Fibroblast of lung (primary cell): ENCODE results near the gene LIG1. TPM values are rescaled to one million over a fixed set of nuclear protein-coding genes. Genes with fewer than 3 reads are reported as not detected.

Experiments used
- DNase-seq, 2 donors: peaks; one replicate each; pipeline versions ENCODE4 v3.0.0 to v3.0.0-alpha.2; 2010; ENCODE audit warnings: low read depth in 2 of 2
- H2AFZ ChIP-seq: 2 replicates; pipeline ENCODE4 v1.5.1; 2012; ENCODE audit warnings: low read length, control low read depth, inconsistent platforms
- H3K27ac ChIP-seq: 2 replicates; pipeline ENCODE4 v1.5.1; 2011; ENCODE audit warnings: low read length, control low read depth; ENCODE audit not compliant: insufficient read depth
- H3K27me3 ChIP-seq: 2 replicates; pipeline ENCODE4 v1.5.1; 2011; ENCODE audit warnings: mild to moderate bottlenecking, low read length; ENCODE audit not compliant: control insufficient read depth, insufficient read depth
- H3K36me3 ChIP-seq: 2 replicates; pipeline ENCODE4 v1.5.1; 2011; ENCODE audit warnings: low read length; ENCODE audit not compliant: control insufficient read depth, insufficient read depth
- H3K4me1 ChIP-seq: 2 replicates; pipeline ENCODE4 v1.5.1; 2011; ENCODE audit warnings: low read length; ENCODE audit not compliant: control insufficient read depth, insufficient read depth; ENCODE audit errors: extremely low read depth
- H3K4me2 ChIP-seq: 2 replicates; pipeline ENCODE4 v1.5.1; 2011; ENCODE audit warnings: low read length, control low read depth; ENCODE audit not compliant: insufficient read depth; ENCODE audit errors: extremely low read depth
- H3K4me3 ChIP-seq, 4 experiments: fragments of 200-600 bp in 1 of 4; sonication (generic) in 1 of 4; replicated peaks in 1 of 4; 2 replicates each; pipeline ENCODE4 v1.5.1; 2011 to 2016; ENCODE audit warnings: low read length in 4 of 4, low read depth in 3 of 4, mild to moderate bottlenecking in 3 of 4, control low read depth in 2 of 4, inconsistent platforms in 1 of 4, mixed read lengths in 1 of 4; ENCODE audit not compliant: insufficient read depth in 1 of 4; ENCODE audit errors: control extremely low read depth in 1 of 4
- H3K79me2 ChIP-seq: 2 replicates; pipeline ENCODE4 v1.5.1; 2012; ENCODE audit warnings: mild to moderate bottlenecking, low read length, inconsistent platforms; ENCODE audit not compliant: control insufficient read depth, insufficient read depth
- H3K9ac ChIP-seq: 2 replicates; pipeline ENCODE4 v1.5.1; 2011; ENCODE audit warnings: mild to moderate bottlenecking, low read length, control low read depth; ENCODE audit not compliant: insufficient read depth
- H3K9me3 ChIP-seq: 2 replicates; pipeline ENCODE4 v1.5.1; 2012; ENCODE audit warnings: low read depth, low read length; ENCODE audit not compliant: control insufficient read depth, insufficient read depth
- H4K20me1 ChIP-seq: 2 replicates; pipeline ENCODE4 v1.5.1; 2011; ENCODE audit warnings: low read length; ENCODE audit not compliant: control insufficient read depth, insufficient read depth; ENCODE audit errors: extremely low read depth
- CTCF ChIP-seq, 2 donors: IDR thresholded peaks in 1 of 2; conservative IDR thresholded peaks in 1 of 2; 1 replicate in 1 of 2; 2 replicates in 1 of 2; pipeline ENCODE4 v1.5.1; 2011 to 2012; ENCODE audit warnings: low read length in 2 of 2, control low read depth in 1 of 2, inconsistent platforms in 1 of 2, low read depth in 1 of 2, mild to moderate bottlenecking in 1 of 2
- EZH2 ChIP-seq: IDR thresholded peaks from 2 replicates; pipeline ENCODE4 v1.5.1; 2012; ENCODE audit warnings: low read length, control low read depth, mild to moderate bottlenecking; ENCODE audit errors: missing control alignments
- polyA plus RNA-seq, 2 donors: library from polyadenylated mRNA; depleted of rRNA in 1 of 2; stranded (reverse) in 1 of 2; unstranded in 1 of 2; fragments of >200 nt; gene quantifications; 2 replicates each; pipeline ENCODE4 v1.2.1, GENCODE V29; 2011 to 2012; ENCODE audit warnings: missing spikeins in 1 of 2
- total RNA-seq: library from RNA; depleted of rRNA; stranded (reverse); fragments of >200 nt; gene quantifications from 2 replicates; pipeline ENCODE4 v1.2.1, GENCODE V29; 2014

LIG1 gene
- total and polyA plus RNA-seq, 2 donors (not counting 1 experiment from before 2014, with no cell fraction given): 10.6 TPM

- H3K27me3 ChIP-seq: no peaks in the 10 kb centered on the region
- no peak overlapping the region for H3K27ac ChIP-seq
- H3K4me2 ChIP-seq: no peak overlapping the region
These were observed 5.4 kb upstream of the LIG1 start for GRCh38 chr19:48175578-48175977.

GRCh38 chr19:48174445-48175030, 4.4 kb upstream of the LIG1 start:
- no peak overlapping the region for H3K9ac ChIP-seq
- H4K20me1 ChIP-seq: no peaks in the 10 kb centered on the region
- TF ChIP-seq CTCF (conservative IDR thresholded peaks at IDR 0.05 in 1 of 2, IDR thresholded peaks at IDR 0.05 in 1 of 2; ENCODE audit: low read depth in 1 of 2, low read length in 2 of 2): no peak
- no peak for TF ChIP-seq EZH2
- H3K36me3 ChIP-seq: no peaks in the 10 kb centered on the region
- H3K9me3 ChIP-seq: no peaks in the 10 kb centered on the region
- H3K4me2 ChIP-seq: no peak overlapping the region
- no peaks in the 10 kb centered on the region for H3K27me3 ChIP-seq
- H3K27ac ChIP-seq: no peak overlapping the region
- no peak overlapping the region for H2AFZ ChIP-seq
- H3K79me2 ChIP-seq: peaks cover 13% of the 10 kb centered on the region
- no peak for DNase-seq
- no peak overlapping the region for H3K4me3 ChIP-seq
- peaks cover 2% of the 10 kb centered on the region for H3K4me1 ChIP-seq

More at GRCh38 chr19:48175578-48175977, 5.4 kb upstream of the LIG1 start:
- peaks cover 13% of the 10 kb centered on the region for H3K79me2 ChIP-seq
- no peak overlapping the region for H3K4me3 ChIP-seq
- no peak for DNase-seq
- TF ChIP-seq CTCF (conservative IDR thresholded peaks at IDR 0.05 in 1 of 2, IDR thresholded peaks at IDR 0.05 in 1 of 2; ENCODE audit: low read depth in 1 of 2, low read length in 2 of 2) (no peak), EZH2 (no peak)
- peaks cover 2% of the 10 kb centered on the region for H3K4me1 ChIP-seq
- H2AFZ ChIP-seq: no peak overlapping the region
- H3K9ac ChIP-seq: no peak overlapping the region
- H3K36me3 ChIP-seq: no peaks in the 10 kb centered on the region
- H3K9me3 ChIP-seq: no peaks in the 10 kb centered on the region
- no peaks in the 10 kb centered on the region for H4K20me1 ChIP-seq

- no peak overlapping the region for H3K27ac ChIP-seq
- no peaks in the 10 kb centered on the region for H3K9me3 ChIP-seq
- peak overlapping the region; percentile 93 for H3K4me2 ChIP-seq
- H4K20me1 ChIP-seq: no peaks in the 10 kb centered on the region
- no peak for DNase-seq
- H3K4me3 ChIP-seq: peak overlapping the region in 1 of 4 experiments; percentile 77
- H3K4me1 ChIP-seq: peaks cover 2% of the 10 kb centered on the region
- H2AFZ ChIP-seq: no peak overlapping the region
- TF ChIP-seq CTCF (conservative IDR thresholded peaks at IDR 0.05 in 1 of 2, IDR thresholded peaks at IDR 0.05 in 1 of 2; ENCODE audit: low read depth in 1 of 2, low read length in 2 of 2) (no peak), EZH2 (no peak)
- H3K9ac ChIP-seq: no peak overlapping the region
- H3K79me2 ChIP-seq: peaks cover 26% of the 10 kb centered on the region
- no peaks in the 10 kb centered on the region for H3K27me3 ChIP-seq
- H3K36me3 ChIP-seq: no peaks in the 10 kb centered on the region
These were observed 1.6 kb upstream of the LIG1 start for GRCh38 chr19:48171710-48172109.
